GM06990 (cell line): ENCODE measurements around the gene SEC61B.

Experiments used
- DNase-seq: peaks from one replicate; pipeline ENCODE4 v3.0.0-alpha.2; 2011; ENCODE audit not compliant: insufficient read length; ENCODE audit errors: extremely low read depth
- H3K27me3 ChIP-seq: replicated peaks from 2 replicates; pipeline ENCODE4 v1.6.0; 2011; ENCODE audit warnings: low read length; ENCODE audit not compliant: control insufficient read depth, insufficient read depth
- H3K36me3 ChIP-seq: 2 replicates; pipeline ENCODE4 v1.5.1; 2011; ENCODE audit warnings: low read length; ENCODE audit not compliant: control insufficient read depth, insufficient read depth
- H3K4me3 ChIP-seq: replicated peaks from 2 replicates; pipeline ENCODE4 v1.5.1; 2011; ENCODE audit warnings: low read depth, mild to moderate bottlenecking, control low read depth, low read length
- CTCF ChIP-seq: IDR thresholded peaks from 2 replicates; pipeline ENCODE4 v1.5.1; 2011; ENCODE audit warnings: low read length, control low read depth, mild to moderate bottlenecking, inconsistent platforms; ENCODE audit not compliant: insufficient read depth, poor library complexity, severe bottlenecking

SEC61B gene

DNA sequence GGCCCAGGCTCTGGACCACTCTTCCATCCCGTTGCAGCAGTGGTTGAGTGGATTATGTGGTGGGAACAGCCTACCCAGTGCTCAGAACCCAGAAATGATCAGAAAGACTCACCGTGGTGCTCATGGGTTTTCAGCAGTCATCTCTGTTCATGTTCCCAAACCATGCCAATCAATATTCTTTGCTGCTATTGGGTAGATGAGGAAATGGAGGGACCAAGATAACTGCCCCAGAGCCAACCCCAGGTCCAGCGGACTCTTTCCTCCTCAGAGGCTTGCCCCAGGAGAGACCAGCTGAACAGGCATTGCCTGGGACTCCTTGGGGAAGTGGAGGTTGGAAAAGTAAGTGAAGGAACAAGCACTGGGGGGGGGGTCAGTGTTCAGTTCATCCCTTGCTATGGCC is 38.5 kb upstream of the SEC61B start:
- no peak for TF ChIP-seq CTCF
- no peak for DNase-seq
- Histone ChIP-seq H3K36me3 (no peaks in the 10 kb centered on the region), H3K4me3 (no peak overlapping the region), H3K27me3 (no peaks in the 10 kb centered on the region)

GRCh38 chr9:99184110-99184474 is 38.0 kb upstream of the SEC61B start:
- Histone ChIP-seq H3K27me3 (no peaks in the 10 kb centered on the region), H3K4me3 (no peak overlapping the region), H3K36me3 (no peaks in the 10 kb centered on the region)
- DNase-seq, result no peak
- TF ChIP-seq CTCF, result no peak

DNA sequence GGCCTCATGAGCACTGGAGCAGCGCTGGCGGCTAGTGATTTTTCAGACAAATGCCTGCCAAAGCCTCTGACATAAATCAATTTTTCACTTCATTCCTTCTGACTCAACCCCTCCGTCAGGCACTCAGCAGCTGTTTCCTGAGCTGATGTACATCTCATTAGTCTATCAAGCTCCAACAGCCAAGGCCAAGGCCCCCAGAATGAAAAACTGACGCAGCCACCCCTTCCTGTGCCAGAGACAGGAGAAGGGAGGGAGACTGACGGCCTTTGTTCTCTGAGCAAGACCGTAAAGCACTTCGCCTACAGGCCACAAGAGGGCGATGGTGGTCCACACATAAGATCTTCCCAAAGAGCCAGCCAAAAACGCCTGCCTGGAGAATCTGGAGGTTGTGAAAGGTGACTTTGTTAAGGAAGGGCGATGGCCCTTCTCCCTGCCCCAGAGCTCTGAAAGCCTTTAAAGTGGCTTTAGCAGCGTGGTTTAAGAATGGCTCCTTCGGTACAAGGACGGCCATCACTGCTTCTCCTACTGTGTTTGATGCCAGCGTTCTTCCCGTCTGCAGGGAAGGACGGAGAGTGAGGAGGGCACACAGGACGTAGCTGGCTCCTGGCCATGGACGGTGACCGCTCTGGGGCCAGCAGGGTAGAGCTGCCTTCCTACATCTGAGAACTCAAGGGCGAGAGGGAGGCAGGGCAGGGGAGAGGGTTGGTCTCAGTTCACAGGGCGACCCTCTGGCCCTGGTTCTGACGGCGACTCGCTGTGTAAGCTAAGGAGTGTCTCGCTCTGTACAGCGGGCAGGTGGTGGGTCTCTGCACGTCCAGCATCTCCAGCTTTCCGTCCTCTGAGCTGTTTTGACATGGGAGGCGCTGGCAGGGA is 37.4 kb upstream of the SEC61B start:
- peak; percentile 77 for DNase-seq
- H3K36me3 ChIP-seq, result no peaks in the 10 kb centered on the region
- peak; percentile 92 for TF ChIP-seq CTCF
- no peaks in the 10 kb centered on the region for H3K27me3 ChIP-seq
- H3K4me3 ChIP-seq, result no peak overlapping the region

GRCh38 chr9:99185348-99185632 is 36.8 kb upstream of the SEC61B start:
- Histone ChIP-seq H3K36me3 (no peaks in the 10 kb centered on the region), H3K27me3 (no peaks in the 10 kb centered on the region), H3K4me3 (no peak overlapping the region)
- no peak for TF ChIP-seq CTCF
- DNase-seq, result no peak

- Histone ChIP-seq H3K4me3 (no peak overlapping the region), H3K27me3 (no peaks in the 10 kb centered on the region), H3K36me3 (no peaks in the 10 kb centered on the region)
- TF ChIP-seq CTCF, result no peak
- no peak for DNase-seq
Measured at GRCh38 chr9:99185934-99186333, 36.1 kb upstream of the SEC61B start.

DNA sequence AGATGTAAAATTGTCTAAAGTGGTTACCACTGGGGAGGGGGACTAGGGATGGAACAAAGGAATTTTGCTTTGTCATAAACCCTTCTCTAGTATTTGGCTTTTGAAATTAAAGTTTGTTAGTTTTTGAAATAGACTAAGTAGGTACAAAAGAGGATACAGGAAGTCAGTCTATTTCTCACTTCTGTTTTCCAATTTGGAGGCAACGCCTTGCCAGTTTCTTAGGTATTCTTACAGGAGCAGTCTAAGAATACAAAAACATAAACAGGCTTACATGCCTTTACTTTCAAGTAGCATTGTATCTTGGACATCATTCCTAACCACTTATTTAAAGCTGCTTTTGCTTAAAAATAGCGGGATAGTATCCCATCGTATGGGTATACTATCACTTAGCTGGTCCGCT is 34.8 kb upstream of the SEC61B start:
- DNase-seq, result no peak
- no peak for TF ChIP-seq CTCF
- H3K36me3 ChIP-seq, result no peaks in the 10 kb centered on the region
- no peaks in the 10 kb centered on the region for H3K27me3 ChIP-seq
- no peak overlapping the region for H3K4me3 ChIP-seq
